Activated B cell treated with CpG ODN at 0.5 μM for 24 hours (primary cell): ENCODE measurements around the gene SELL. TPM values are rescaled to one million over a fixed set of nuclear protein-coding genes. Genes with fewer than 3 reads are reported as not detected.
"Not testable (repeated sequence)": the region's sequence is repeated elsewhere in the genome, so short reads cannot be mapped to it uniquely, and the experiment has no call there.

Experiments
- ATAC-seq: fragments of 200-7000 bp; cut with Tn5 transposase; one replicate; pipeline ENCODE4 v1.10.0; 2021; ENCODE audit warnings: low read depth, mild to moderate bottlenecking, moderate library complexity
- CTCF ChIA-PET: fragments of 350-600 bp; sonication (Branson Sonifier 250); formaldehyde crosslinking; loops from one replicate; lab custom pipeline; 2021; ENCODE audit warnings: antibody characterized with exemption; lab: Charles Lee
- POLR2A ChIA-PET: fragments of 350-600 bp; sonication (Branson Sonifier 250); formaldehyde crosslinking; loops from one replicate; lab custom pipeline; 2021; ENCODE audit warnings: antibody characterized with exemption; lab: Charles Lee
- DNase-seq: peaks from one replicate; pipeline ENCODE4 v3.0.0; 2022
- H3K27ac Mint-ChIP-seq: one replicate; pipeline ENCODE4 v1.8.0; 2020; ENCODE audit warnings: mixed read lengths
- H3K27me3 Mint-ChIP-seq: one replicate; pipeline ENCODE4 v1.8.0; 2021; ENCODE audit warnings: mixed read lengths
- H3K36me3 Mint-ChIP-seq: one replicate; pipeline ENCODE4 v1.8.0; 2021; ENCODE audit warnings: low read depth, mixed read lengths
- H3K4me1 Mint-ChIP-seq: one replicate; pipeline ENCODE4 v1.8.0; 2021; ENCODE audit warnings: mixed read lengths
- H3K4me3 Mint-ChIP-seq: one replicate; pipeline ENCODE4 v1.8.0; 2020; ENCODE audit warnings: mild to moderate bottlenecking, mixed read lengths
- H3K9me3 Mint-ChIP-seq: one replicate; pipeline ENCODE4 v1.8.0; 2020; ENCODE audit warnings: mixed read lengths
- intact Hi-C: fragments of 100-400 bp; cut with micrococcal nuclease; formaldehyde crosslinking; loops from one replicate; pipeline ENCODE4 v1.15.1; 2024
- total RNA-seq: library from RNA; stranded (reverse); gene quantifications from 2 replicates; pipeline ENCODE4 v1.2.3, GENCODE V29; 2022
- TF ChIP-seq, protein P1 (sequence below): fragments of 200-600 bp; IDR thresholded peaks from one replicate; pipeline ENCODE4 v1.8.0; 2022; ENCODE audit warnings: antibody characterized with exemption, mild to moderate bottlenecking

SELL gene
- total RNA-seq, 1 donor from 2014 or later: 156 TPM

DNA sequence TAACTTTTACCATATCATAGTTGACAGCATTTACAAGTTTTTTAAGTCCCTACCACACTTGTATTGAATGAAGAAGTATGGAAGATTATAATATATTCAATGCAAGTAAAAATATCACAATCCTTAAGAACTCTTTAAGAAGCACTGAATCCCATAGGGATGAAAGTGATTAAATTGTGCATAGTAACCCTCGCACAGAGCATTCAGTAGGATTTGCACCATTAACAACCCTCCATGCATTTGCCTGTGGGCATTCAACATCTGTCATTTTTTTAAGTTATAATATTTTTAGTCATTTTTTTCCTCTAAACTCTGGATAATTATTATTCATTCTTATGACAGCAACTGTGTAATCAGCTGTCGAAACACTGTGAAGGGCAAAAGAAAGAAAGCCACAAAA is 12.3 kb upstream of the SELL start:
- H3K36me3 Mint-ChIP-seq: no peaks in the 10 kb centered on the region
- no peaks in the 10 kb centered on the region for H3K9me3 Mint-ChIP-seq
- intact Hi-C loops: no loop called here

DNA sequence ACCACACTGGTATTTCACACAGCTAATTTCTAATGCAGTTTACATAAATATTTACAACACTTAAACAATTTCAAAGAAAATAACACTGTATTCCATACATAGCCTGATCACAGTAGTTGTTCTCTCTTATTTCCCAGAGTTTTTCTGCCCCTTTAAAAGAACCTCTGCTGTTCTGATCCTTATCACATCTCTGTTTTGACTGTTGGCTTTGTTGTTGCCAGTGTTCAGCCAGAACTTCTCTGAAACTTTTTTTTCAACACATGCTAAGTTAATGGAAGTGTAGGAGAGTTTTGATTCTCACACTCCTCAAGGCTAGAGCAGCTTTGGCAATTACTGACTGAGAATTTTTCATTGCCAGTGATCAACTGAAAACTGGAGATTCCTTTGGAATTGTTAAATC is 11.4 kb upstream of the SELL start:
- H3K4me3 Mint-ChIP-seq: no peak overlapping the region
- peaks cover 4% of the 10 kb centered on the region for H3K27me3 Mint-ChIP-seq
- no peaks in the 10 kb centered on the region for H3K4me1 Mint-ChIP-seq
- no peak for ATAC-seq
- H3K36me3 Mint-ChIP-seq: no peaks in the 10 kb centered on the region
- DNase-seq: no peak
- ChIA-PET CTCF (interaction anchor here (0.6 to 1.7 kb wide), 3 partner anchors 11 to 121 kb away, joined by 3 to 7 read pairs (median 4); no protein-coding TSS in a partner anchor), POLR2A (no interaction called here)
- TF ChIP-seq, protein P1, sequence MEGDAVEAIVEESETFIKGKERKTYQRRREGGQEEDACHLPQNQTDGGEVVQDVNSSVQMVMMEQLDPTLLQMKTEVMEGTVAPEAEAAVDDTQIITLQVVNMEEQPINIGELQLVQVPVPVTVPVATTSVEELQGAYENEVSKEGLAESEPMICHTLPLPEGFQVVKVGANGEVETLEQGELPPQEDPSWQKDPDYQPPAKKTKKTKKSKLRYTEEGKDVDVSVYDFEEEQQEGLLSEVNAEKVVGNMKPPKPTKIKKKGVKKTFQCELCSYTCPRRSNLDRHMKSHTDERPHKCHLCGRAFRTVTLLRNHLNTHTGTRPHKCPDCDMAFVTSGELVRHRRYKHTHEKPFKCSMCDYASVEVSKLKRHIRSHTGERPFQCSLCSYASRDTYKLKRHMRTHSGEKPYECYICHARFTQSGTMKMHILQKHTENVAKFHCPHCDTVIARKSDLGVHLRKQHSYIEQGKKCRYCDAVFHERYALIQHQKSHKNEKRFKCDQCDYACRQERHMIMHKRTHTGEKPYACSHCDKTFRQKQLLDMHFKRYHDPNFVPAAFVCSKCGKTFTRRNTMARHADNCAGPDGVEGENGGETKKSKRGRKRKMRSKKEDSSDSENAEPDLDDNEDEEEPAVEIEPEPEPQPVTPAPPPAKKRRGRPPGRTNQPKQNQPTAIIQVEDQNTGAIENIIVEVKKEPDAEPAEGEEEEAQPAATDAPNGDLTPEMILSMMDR: no peak
- no peaks in the 10 kb centered on the region for H3K9me3 Mint-ChIP-seq
- H3K27ac Mint-ChIP-seq: no peak overlapping the region
- intact Hi-C loops: no loop called here

More for the DNA sequence above, 12.3 kb upstream of the SELL start:
- Mint-ChIP-seq H3K27ac (no peak overlapping the region), H3K4me3 (no peak overlapping the region), H3K4me1 (no peaks in the 10 kb centered on the region), H3K27me3 (peaks cover 7% of the 10 kb centered on the region)
- TF ChIP-seq, protein P1: no peak
- DNase-seq: no peak
- ChIA-PET CTCF (no interaction called here), POLR2A (no interaction called here)
- ATAC-seq: no peak

DNA sequence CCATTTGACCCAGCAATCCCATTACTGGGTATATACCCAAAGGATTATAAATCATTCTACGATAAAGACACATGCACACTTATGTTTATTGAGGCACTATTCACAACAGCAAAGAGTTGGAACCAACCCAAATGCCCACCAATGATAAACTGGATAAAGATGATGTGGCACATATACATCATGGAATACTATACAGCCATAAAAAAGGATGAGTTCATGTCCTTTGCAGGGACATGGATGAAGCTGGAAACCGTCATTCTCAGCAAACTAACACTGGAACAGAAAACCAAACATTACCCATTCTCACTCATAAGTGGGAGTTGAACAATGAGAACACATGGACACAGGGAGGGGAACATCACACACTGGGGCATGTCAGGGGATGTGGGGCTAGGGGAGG is 3.7 kb upstream of the SELL start:
- POLR2A ChIA-PET, H3K27me3 Mint-ChIP-seq: not testable (repeated sequence)

GRCh38 chr1:169713090-169713489 is 1.7 kb upstream of the SELL start:
- ChIA-PET CTCF (interaction anchor here (1.0 to 3.8 kb wide), 17 partner anchors 20 to 182 kb away, joined by 3 to 312 read pairs (median 9); partner anchors contain the start of genes F5 and METTL18), POLR2A (interaction anchor here (1.5 to 6.5 kb wide), 3 partner anchors 17 to 227 kb away, joined by 5 to 54 read pairs (median 34); partner anchors contain the start of gene SLC19A2)
- H3K27me3 Mint-ChIP-seq, H3K4me3 Mint-ChIP-seq, ATAC-seq, H3K27ac Mint-ChIP-seq, H3K9me3 Mint-ChIP-seq, DNase-seq: not testable (repeated sequence)
- peaks cover 30% of the 10 kb centered on the region for H3K4me1 Mint-ChIP-seq
- H3K36me3 Mint-ChIP-seq: peaks cover 11% of the 10 kb centered on the region
- intact Hi-C loops: loop anchor here (5.0 to 10.0 kb wide), 4 partner anchors 179 to 1368 kb away; partner anchors contain the start of genes BLZF1, NME7 and SCYL3

More for the DNA sequence above, 3.7 kb upstream of the SELL start:
- H3K4me3 Mint-ChIP-seq, H3K36me3 Mint-ChIP-seq, DNase-seq, ATAC-seq, H3K9me3 Mint-ChIP-seq, H3K27ac Mint-ChIP-seq: not testable (repeated sequence)
- peaks cover 15% of the 10 kb centered on the region for H3K4me1 Mint-ChIP-seq
- intact Hi-C loops: loop anchor here (10.0 kb wide), 2 partner anchors 1110 to 1370 kb away; no protein-coding TSS in a partner anchor
- CTCF ChIA-PET: interaction anchor here (0.6 to 3.8 kb wide), 5 partner anchors 11 to 249 kb away, joined by 3 to 312 read pairs (median 4); partner anchors contain the start of gene F5

GRCh38 chr1:169712309-169712631 is 850 bp upstream of the SELL start:
- no peak for ATAC-seq
- intact Hi-C loops: loop anchor here (1.0 to 10.0 kb wide), 9 partner anchors 82 to 1367 kb away; partner anchors contain the start of genes BLZF1, METTL18, NME7 and SCYL3
- Mint-ChIP-seq H3K4me3 (peak overlapping the region; percentile 90), H3K4me1 (peaks cover 36% of the 10 kb centered on the region), H3K9me3 (peaks cover 3% of the 10 kb centered on the region), H3K27me3 (no peaks in the 10 kb centered on the region), H3K36me3 (peaks cover 13% of the 10 kb centered on the region), H3K27ac (peak overlapping the region; percentile 97)
- no peak for DNase-seq
- ChIA-PET CTCF (interaction anchor here (0.6 to 3.8 kb wide), 34 partner anchors 10 to 1108 kb away, joined by 3 to 312 read pairs (median 6); partner anchors contain the start of genes F5 and METTL18), POLR2A (interaction anchor here (0.8 to 6.5 kb wide), 13 partner anchors 10 to 226 kb away, joined by 3 to 54 read pairs (median 4); partner anchors contain the start of genes F5, METTL18 and SLC19A2)
- TF ChIP-seq, protein P1: no peak

DNA sequence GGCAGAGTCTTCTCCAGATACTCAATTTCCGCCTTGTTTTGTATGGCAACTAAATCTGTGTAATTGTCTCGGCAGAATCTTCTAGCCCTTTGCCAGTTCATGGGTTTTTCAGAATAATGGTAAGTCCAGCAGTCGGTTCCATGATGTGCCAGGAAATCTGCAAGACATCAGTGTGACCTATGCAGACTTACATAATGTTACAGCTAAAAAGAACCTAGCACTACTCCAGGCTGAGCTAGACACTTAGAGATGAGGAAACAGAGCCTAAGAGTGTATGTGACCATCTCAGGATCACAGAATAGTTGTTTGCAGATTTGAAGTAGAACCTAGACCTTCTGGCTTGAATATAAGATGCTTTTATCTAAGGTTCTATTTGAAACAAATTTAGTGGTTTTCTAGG is 2.8 kb downstream of the SELL start:
- CTCF ChIA-PET: interaction anchor here (1.4 to 7.1 kb wide), 4 partner anchors 9 to 105 kb away, joined by 6 to 118 read pairs (median 13); no protein-coding TSS in a partner anchor
- POLR2A ChIA-PET: interaction anchor here (1.6 to 6.5 kb wide), 6 partner anchors 8 to 185 kb away, joined by 3 to 57 read pairs (median 27); no protein-coding TSS in a partner anchor

More for the DNA sequence above, 2.8 kb downstream of the SELL start:
- TF ChIP-seq, protein P1: no peak
- Mint-ChIP-seq H3K27ac (peak overlapping the region; percentile 97), H3K4me1 (peaks cover 72% of the 10 kb centered on the region), H3K36me3 (peaks cover 50% of the 10 kb centered on the region), H3K27me3 (no peaks in the 10 kb centered on the region), H3K4me3 (peak overlapping the region; percentile 90), H3K9me3 (peaks cover 2% of the 10 kb centered on the region)
- ATAC-seq: peak; percentile 16
- intact Hi-C loops: loop anchor here (1.0 to 10.0 kb wide), 3 partner anchors 9 to 1774 kb away; partner anchors contain the start of genes DCAF6, MPC2 and SFT2D2
- DNase-seq: no peak
